RKO (cell line): Measurements from ENCODE around the gene RGS21.

Experiments used
- DNase-seq: peaks from one replicate; pipeline ENCODE4 v3.0.0-alpha.2; 2016; ENCODE audit warnings: low spot score

RGS21 gene

GRCh38 chr1:192378878-192379277, 62.1 kb downstream of the RGS21 start:
- DNase-seq = no peak

- DNase-seq = no peak
These were observed 62.8 kb downstream of the RGS21 start for GRCh38 chr1:192379554-192379953.

GRCh38 chr1:192382758-192383157, 66.0 kb downstream of the RGS21 start:
- no peak for DNase-seq

GRCh38 chr1:192386051-192386650, 69.4 kb downstream of the RGS21 start:
- DNase-seq = no peak

- no peak for DNase-seq
These were observed 78.4 kb downstream of the RGS21 start for GRCh38 chr1:192395211-192395610.

- no peak for DNase-seq
These were observed 79.1 kb downstream of the RGS21 start for GRCh38 chr1:192395895-192396294.

- DNase-seq = no peak
These were observed 82.4 kb downstream of the RGS21 start for GRCh38 chr1:192399161-192399560.

GRCh38 chr1:192401825-192402224, 85.0 kb downstream of the RGS21 start:
- no peak for DNase-seq

- DNase-seq = no peak
These were observed 85.8 kb downstream of the RGS21 start for GRCh38 chr1:192402571-192402970.

- DNase-seq = no peak
These were observed 90.4 kb downstream of the RGS21 start for GRCh38 chr1:192407206-192407605.
